Central memory CD8-positive, alpha-beta T cell (primary cell): Measurements from ENCODE around the gene BST1.
"Not testable (repeated sequence)": the region's sequence is repeated elsewhere in the genome, so short reads cannot be mapped to it uniquely, and the experiment has no call there.

Experiments used
- ATAC-seq: fragments of 150-1000 bp; cut with Tn5 transposase; replicated peaks from 2 replicates; pipeline ENCODE4 v1.10.0; 2022; ENCODE audit warnings: mild to moderate bottlenecking, moderate FRiP score, moderate number of reproducible peaks; ENCODE audit not compliant: poor library complexity, severe bottlenecking; ENCODE audit errors: extremely low read depth
- DNase-seq, 2 donors: peaks; one replicate each; pipeline ENCODE4 v3.0.0; 2021; ENCODE audit warnings: low spot score in 2 of 2
- H3K27ac Mint-ChIP-seq: one replicate; pipeline ENCODE4 v1.8.0; 2022; ENCODE audit warnings: low read depth, mild to moderate bottlenecking, moderate library complexity, mixed read lengths
- H3K27me3 Mint-ChIP-seq: one replicate; pipeline ENCODE4 v1.8.0; 2022; ENCODE audit warnings: mixed read lengths
- H3K36me3 Mint-ChIP-seq: one replicate; pipeline ENCODE4 v1.8.0; 2022; ENCODE audit warnings: mild to moderate bottlenecking, moderate library complexity, mixed read lengths; ENCODE audit not compliant: insufficient read depth
- H3K4me1 Mint-ChIP-seq: one replicate; pipeline ENCODE4 v1.8.0; 2022; ENCODE audit warnings: mixed read lengths
- H3K4me3 Mint-ChIP-seq: one replicate; pipeline ENCODE4 v1.8.0; 2022; ENCODE audit warnings: mild to moderate bottlenecking, moderate library complexity, mixed read lengths
- H3K9me3 Mint-ChIP-seq: one replicate; pipeline ENCODE4 v1.8.0; 2022; ENCODE audit warnings: mixed read lengths

Gene BST1

GRCh38 chr4:15746110-15746509 lies 43.2 kb downstream of the BST1 start:
- peaks cover 6% of the 10 kb centered on the region for H3K4me1 Mint-ChIP-seq

GRCh38 chr4:15749001-15749400 lies 46.1 kb downstream of the BST1 start:
- no peak overlapping the region for H3K27ac Mint-ChIP-seq
- no peak for ATAC-seq
- peaks cover 9% of the 10 kb centered on the region for H3K4me1 Mint-ChIP-seq
- H3K4me3 Mint-ChIP-seq = no peak overlapping the region
- no peak for DNase-seq
- H3K9me3 Mint-ChIP-seq = peaks cover 6% of the 10 kb centered on the region
- no peaks in the 10 kb centered on the region for H3K36me3 Mint-ChIP-seq
- H3K27me3 Mint-ChIP-seq = no peaks in the 10 kb centered on the region

More at GRCh38 chr4:15746110-15746509, 43.2 kb downstream of the BST1 start:
- DNase-seq (no peak), ATAC-seq (no peak)
- Mint-ChIP-seq H3K27me3 (no peaks in the 10 kb centered on the region), H3K4me3 (no peak overlapping the region), H3K36me3 (no peaks in the 10 kb centered on the region), H3K9me3 (peaks cover 13% of the 10 kb centered on the region), H3K27ac (no peak overlapping the region)

GRCh38 chr4:15751153-15751552 lies 48.3 kb downstream of the BST1 start:
- ATAC-seq (no peak), DNase-seq (no peak)
- H3K27me3 Mint-ChIP-seq = no peaks in the 10 kb centered on the region
- no peak overlapping the region for H3K4me3 Mint-ChIP-seq
- H3K4me1 Mint-ChIP-seq = peaks cover 30% of the 10 kb centered on the region
- H3K27ac Mint-ChIP-seq = no peak overlapping the region
- H3K36me3 Mint-ChIP-seq = peaks cover 4% of the 10 kb centered on the region
- H3K9me3 Mint-ChIP-seq = peaks cover 3% of the 10 kb centered on the region

GRCh38 chr4:15753081-15753480 lies 50.2 kb downstream of the BST1 start:
- no peaks in the 10 kb centered on the region for H3K27me3 Mint-ChIP-seq
- H3K36me3 Mint-ChIP-seq = peaks cover 7% of the 10 kb centered on the region
- no peak for ATAC-seq
- H3K4me1 Mint-ChIP-seq = peaks cover 42% of the 10 kb centered on the region
- peak overlapping the region; percentile 82 for H3K27ac Mint-ChIP-seq
- DNase-seq = no peak
- peak overlapping the region; percentile 67 for H3K4me3 Mint-ChIP-seq
- no peaks in the 10 kb centered on the region for H3K9me3 Mint-ChIP-seq

GRCh38 chr4:15753786-15754185 lies 50.9 kb downstream of the BST1 start:
- ATAC-seq = no peak
- H3K36me3 Mint-ChIP-seq = peaks cover 7% of the 10 kb centered on the region
- peaks cover 42% of the 10 kb centered on the region for H3K4me1 Mint-ChIP-seq
- H3K9me3 Mint-ChIP-seq = no peaks in the 10 kb centered on the region
- H3K4me3 Mint-ChIP-seq = peak overlapping the region; percentile 67
- no peaks in the 10 kb centered on the region for H3K27me3 Mint-ChIP-seq
- peak overlapping the region; percentile 82 for H3K27ac Mint-ChIP-seq
- no peak for DNase-seq

GRCh38 chr4:15754323-15754722 lies 51.5 kb downstream of the BST1 start:
- Mint-ChIP-seq H3K4me3 (peak overlapping the region; percentile 67), H3K4me1 (peaks cover 44% of the 10 kb centered on the region), H3K36me3 (peaks cover 7% of the 10 kb centered on the region)

GRCh38 chr4:15755321-15756155 lies 52.7 kb downstream of the BST1 start:
- ATAC-seq (peak; percentile 12), DNase-seq (no peak)
- Mint-ChIP-seq H3K4me1 (peaks cover 47% of the 10 kb centered on the region), H3K27me3 (no peaks in the 10 kb centered on the region), H3K4me3 (peak overlapping the region; percentile 71), H3K9me3 (no peaks in the 10 kb centered on the region), H3K36me3 (peaks cover 7% of the 10 kb centered on the region), H3K27ac (peak overlapping the region; percentile 87)

More at GRCh38 chr4:15754323-15754722, 51.5 kb downstream of the BST1 start:
- DNase-seq = peak in 1 of 2 donors; percentile 39
- H3K27me3 Mint-ChIP-seq = no peaks in the 10 kb centered on the region
- H3K27ac Mint-ChIP-seq = peak overlapping the region; percentile 82
- H3K9me3 Mint-ChIP-seq = no peaks in the 10 kb centered on the region
- peak; percentile 34 for ATAC-seq

- DNase-seq (peak; percentile 53 to 73), ATAC-seq (peak; percentile 92)
- H3K27ac Mint-ChIP-seq = peak overlapping the region; percentile 87
- H3K27me3 Mint-ChIP-seq = no peaks in the 10 kb centered on the region
- no peaks in the 10 kb centered on the region for H3K9me3 Mint-ChIP-seq
- H3K4me3 Mint-ChIP-seq = peak overlapping the region; percentile 71
- peaks cover 47% of the 10 kb centered on the region for H3K4me1 Mint-ChIP-seq
- peaks cover 7% of the 10 kb centered on the region for H3K36me3 Mint-ChIP-seq
Observed at GRCh38 chr4:15756361-15756861, 53.5 kb downstream of the BST1 start.

- H3K27ac Mint-ChIP-seq = peak overlapping the region; percentile 87
- H3K4me1 Mint-ChIP-seq = peaks cover 47% of the 10 kb centered on the region
- no peaks in the 10 kb centered on the region for H3K27me3 Mint-ChIP-seq
- peak overlapping the region; percentile 71 for H3K4me3 Mint-ChIP-seq
- ATAC-seq (no peak), DNase-seq (no peak)
- H3K36me3 Mint-ChIP-seq = peaks cover 7% of the 10 kb centered on the region
- no peaks in the 10 kb centered on the region for H3K9me3 Mint-ChIP-seq
Observed at GRCh38 chr4:15757054-15757453, 54.2 kb downstream of the BST1 start.

- Mint-ChIP-seq H3K27me3 (no peaks in the 10 kb centered on the region), H3K4me3 (no peak overlapping the region), H3K36me3 (peaks cover 7% of the 10 kb centered on the region), H3K9me3 (no peaks in the 10 kb centered on the region), H3K4me1 (peaks cover 51% of the 10 kb centered on the region), H3K27ac (no peak overlapping the region)
- no peak for ATAC-seq
- no peak for DNase-seq
Observed at GRCh38 chr4:15758294-15758693, 55.4 kb downstream of the BST1 start.

GRCh38 chr4:15762460-15762859 lies 59.6 kb downstream of the BST1 start:
- not testable (repeated sequence) for H3K36me3 Mint-ChIP-seq, H3K27me3 Mint-ChIP-seq, DNase-seq, H3K9me3 Mint-ChIP-seq, H3K27ac Mint-ChIP-seq, ATAC-seq, H3K4me3 Mint-ChIP-seq
- peaks cover 35% of the 10 kb centered on the region for H3K4me1 Mint-ChIP-seq

- H3K9me3 Mint-ChIP-seq = no peaks in the 10 kb centered on the region
- ATAC-seq (no peak), DNase-seq (no peak)
- peaks cover 29% of the 10 kb centered on the region for H3K4me1 Mint-ChIP-seq
- H3K27me3 Mint-ChIP-seq = no peaks in the 10 kb centered on the region
- peaks cover 4% of the 10 kb centered on the region for H3K36me3 Mint-ChIP-seq
- H3K27ac Mint-ChIP-seq = peak overlapping the region; percentile 5
- no peak overlapping the region for H3K4me3 Mint-ChIP-seq
Observed at GRCh38 chr4:15765391-15765790, 62.5 kb downstream of the BST1 start.
